IMR-90 (cell line): ENCODE measurements around the gene LTC4S. TPM values are rescaled to one million over a fixed set of nuclear protein-coding genes. Genes with fewer than 3 reads are reported as not detected.

Experiments
- ATAC-seq: fragments of 200-7000 bp; cut with Tn5 transposase; 2 replicates; pipeline ENCODE4 v1.9.1; 2020; ENCODE audit warnings: low read depth, mild to moderate bottlenecking, moderate library complexity
- BruUV-seq: library from RNA; stranded (reverse); fragments of 400-500 nt; replicated peaks from 2 replicates; lab custom pipeline; 2021; lab: Mats Ljungman, UMichigan
- CTCF ChIA-PET: fragments of 300-600 bp; formaldehyde crosslinking; extraction: SDS; loops from one replicate; lab custom pipeline; 2021; ENCODE audit warnings: antibody characterized with exemption; lab: Yijun Ruan, JAX
- POLR2A ChIA-PET: fragments of 300-600 bp; sonication (Branson Sonifier 250); formaldehyde crosslinking; loops from one replicate; lab custom pipeline; 2022; ENCODE audit warnings: antibody characterized with exemption; ENCODE audit not compliant: unreplicated experiment; lab: Charles Lee
- DNase-seq: peaks from one replicate; pipeline ENCODE4 v3.0.0; 2013
- H2AFZ ChIP-seq: replicated peaks from 2 replicates; pipeline ENCODE3; 2013; ENCODE audit warnings: low read length, mild to moderate bottlenecking; ENCODE audit not compliant: poor library complexity
- H2AK5ac ChIP-seq: 2 replicates; pipeline ENCODE4 v1.6.1; 2013; ENCODE audit warnings: low read depth, low read length, inconsistent platforms
- H2AK9ac ChIP-seq: replicated peaks from 2 replicates; pipeline ENCODE3; 2013; ENCODE audit warnings: mild to moderate bottlenecking, low read depth, low read length, moderate library complexity; ENCODE audit not compliant: poor library complexity
- H2BK120ac ChIP-seq: 2 replicates; pipeline ENCODE4 v1.6.1; 2013; ENCODE audit warnings: low read depth, low read length, inconsistent platforms
- H2BK15ac ChIP-seq: 3 replicates; pipeline ENCODE4 v1.6.1; 2013; ENCODE audit warnings: low read depth, low read length, inconsistent platforms
- H2BK20ac ChIP-seq: 2 replicates; pipeline ENCODE4 v1.6.1; 2013; ENCODE audit warnings: low read depth, mild to moderate bottlenecking, inconsistent platforms, low read length, moderate library complexity
- H2BK5ac ChIP-seq: 2 replicates; pipeline ENCODE4 v1.6.1; 2013; ENCODE audit warnings: mild to moderate bottlenecking, low read depth, low read length, inconsistent platforms; ENCODE audit not compliant: poor library complexity, severe bottlenecking
- H3K14ac ChIP-seq: replicated peaks from 2 replicates; pipeline ENCODE4 v1.6.1; 2013; ENCODE audit warnings: low read depth, low read length, inconsistent platforms
- H3K18ac ChIP-seq: 2 replicates; pipeline ENCODE4 v1.6.1; 2013; ENCODE audit warnings: low read depth, low read length, control low read depth
- H3K23ac ChIP-seq: 2 replicates; pipeline ENCODE4 v1.6.1; 2013; ENCODE audit warnings: low read depth, low read length, inconsistent platforms
- H3K27ac ChIP-seq: 2 replicates; pipeline ENCODE4 v1.5.1; 2013; ENCODE audit warnings: mild to moderate bottlenecking, control low read depth, low read length; ENCODE audit not compliant: insufficient read depth
- H3K27me3 ChIP-seq: 2 replicates; pipeline ENCODE4 v1.6.1; 2013; ENCODE audit warnings: low read length; ENCODE audit not compliant: control insufficient read depth, insufficient read depth
- H3K36me3 ChIP-seq: 2 replicates; pipeline ENCODE4 v1.6.1; 2013; ENCODE audit warnings: low read length, mixed read lengths; ENCODE audit not compliant: control insufficient read depth, insufficient read depth
- H3K4ac ChIP-seq: 2 replicates; pipeline ENCODE4 v1.6.1; 2013; ENCODE audit warnings: low read depth, low read length, inconsistent platforms
- H3K4me1 ChIP-seq: 2 replicates; pipeline ENCODE4 v1.6.1; 2013; ENCODE audit warnings: low read length, mixed read lengths; ENCODE audit not compliant: control insufficient read depth, insufficient read depth
- H3K4me2 ChIP-seq: 2 replicates; pipeline ENCODE4 v1.6.1; 2013; ENCODE audit warnings: low read depth, mild to moderate bottlenecking, control low read depth, low read length, moderate library complexity
- H3K4me3 ChIP-seq: 2 replicates; pipeline ENCODE4 v1.5.1; 2013; ENCODE audit warnings: low read depth, mild to moderate bottlenecking, control low read depth, low read length, moderate library complexity; ENCODE audit not compliant: insufficient read depth
- H3K56ac ChIP-seq: 2 replicates; pipeline ENCODE4 v1.6.1; 2013; ENCODE audit warnings: low read length, inconsistent platforms; ENCODE audit not compliant: insufficient read depth; ENCODE audit errors: extremely low read depth
- H3K79me1 ChIP-seq, 2 experiments: 2 replicates each; pipeline ENCODE4 v1.6.1; 2013; ENCODE audit warnings: low read length in 2 of 2, inconsistent platforms in 1 of 2, low read depth in 1 of 2
- H3K9ac ChIP-seq: 2 replicates; pipeline ENCODE4 v1.6.1; 2013; ENCODE audit warnings: low read depth, low read length, control low read depth
- H3K9me1 ChIP-seq: 2 replicates; pipeline ENCODE4 v1.6.1; 2013; ENCODE audit warnings: low read length, inconsistent platforms; ENCODE audit not compliant: insufficient read depth
- H3K9me3 ChIP-seq: 2 replicates; pipeline ENCODE4 v1.6.1; 2013; ENCODE audit warnings: low read length; ENCODE audit not compliant: control insufficient read depth, insufficient read depth
- H4K20me1 ChIP-seq: 2 replicates; pipeline ENCODE4 v1.6.1; 2013; ENCODE audit warnings: low read length, inconsistent platforms; ENCODE audit not compliant: insufficient read depth
- H4K5ac ChIP-seq: 2 replicates; pipeline ENCODE4 v1.6.1; 2013; ENCODE audit warnings: mild to moderate bottlenecking, low read depth, low read length, control low read depth
- H4K8ac ChIP-seq, 2 experiments: 2 replicates each; pipeline ENCODE4 v1.6.1; 2013; ENCODE audit warnings: low read depth in 2 of 2, low read length in 2 of 2, control low read depth in 1 of 2, inconsistent platforms in 1 of 2
- H4K91ac ChIP-seq: 2 replicates; pipeline ENCODE4 v1.6.1; 2013; ENCODE audit warnings: low read depth, low read length, inconsistent platforms; ENCODE audit not compliant: insufficient read depth
- BHLHE40 ChIP-seq: fragments of 150-350 bp; IDR thresholded peaks from 2 replicates; pipeline ENCODE4 v1.6.1; 2016; ENCODE audit warnings: mild to moderate bottlenecking, low read depth, low read length
- CEBPB ChIP-seq: IDR thresholded peaks from 2 replicates; pipeline ENCODE4 v1.6.1; 2012; ENCODE audit warnings: low read depth, low read length, improper control_type of control experiment
- CHD1 ChIP-seq: IDR thresholded peaks from 2 replicates; pipeline ENCODE4 v1.6.1; 2012; ENCODE audit warnings: low read depth, low read length, improper control_type of control experiment
- FOS ChIP-seq: fragments of 150-350 bp; IDR thresholded peaks from 2 replicates; pipeline ENCODE4 v1.6.1; 2016; ENCODE audit warnings: low read depth, low read length
- MAFK ChIP-seq: IDR thresholded peaks from 2 replicates; pipeline ENCODE4 v1.6.1; 2012; ENCODE audit warnings: low read depth, low read length, improper control_type of control experiment
- MAZ ChIP-seq: IDR thresholded peaks from 2 replicates; pipeline ENCODE4 v1.6.1; 2012; ENCODE audit warnings: low read depth, mild to moderate bottlenecking, low read length, improper control_type of control experiment, moderate library complexity, borderline replicate concordance
- MXI1 ChIP-seq: IDR thresholded peaks from 2 replicates; pipeline ENCODE4 v1.6.1; 2012; ENCODE audit warnings: low read depth, mild to moderate bottlenecking, low read length, moderate library complexity, borderline replicate concordance
- NFE2L2 ChIP-seq: fragments of 150-350 bp; IDR thresholded peaks from 2 replicates; pipeline ENCODE4 v1.6.1; 2016; ENCODE audit warnings: low read depth, mild to moderate bottlenecking, low read length
- POLR2A ChIP-seq: IDR thresholded peaks from 2 replicates; pipeline ENCODE4 v1.6.1; 2012; ENCODE audit warnings: mild to moderate bottlenecking, low read depth, low read length
- RAD21 ChIP-seq: IDR thresholded peaks from 2 replicates; pipeline ENCODE4 v1.6.1; 2012; ENCODE audit warnings: low read length, improper control_type of control experiment
- RCOR1 ChIP-seq: IDR thresholded peaks from 2 replicates; pipeline ENCODE4 v1.6.1; 2012; ENCODE audit warnings: mild to moderate bottlenecking, low read length, improper control_type of control experiment; ENCODE audit not compliant: insufficient replicate concordance
- RFX5 ChIP-seq: IDR thresholded peaks from 2 replicates; pipeline ENCODE4 v1.8.0; 2012; ENCODE audit warnings: low read depth, mild to moderate bottlenecking, low read length, moderate library complexity
- SMC3 ChIP-seq: fragments of 150-350 bp; IDR thresholded peaks from 2 replicates; pipeline ENCODE4 v1.6.1; 2016; ENCODE audit warnings: low read depth, mild to moderate bottlenecking, antibody characterized with exemption, low read length, moderate library complexity
- WGBS, 2 experiments: methylation state at CpG; one replicate each; pipeline versions ENCODE4 v1.1.5 to v1.1.7; 2013; ENCODE audit warnings: missing lambda C conversion rate in 2 of 2; ENCODE audit not compliant: insufficient read length in 1 of 2; ENCODE audit errors: extremely low coverage in 2 of 2; 5-methylcytosine and 5-hydroxymethylcytosine counted together
- dilution Hi-C: fragments of 300-500 bp; cut with HindIII; formaldehyde crosslinking; loops from one replicate; pipeline ENCODE4 v1.14.3; 2018; ENCODE audit warnings: low sequenced_read_pairs; ENCODE audit not compliant: unreplicated experiment
- in situ Hi-C: fragments of 300-500 bp; cut with MboI; formaldehyde crosslinking; loops from 3 replicates; pipeline ENCODE4 v1.14.3; 2019; ENCODE audit warnings: low sequenced_read_pairs, inconsistent platforms, mixed read lengths
- intact Hi-C: fragments of 100-400 bp; cut with micrococcal nuclease; formaldehyde crosslinking; loops from 2 replicates; pipeline ENCODE4 v1.10.0; 2022
- polyA plus RNA-seq, 3 experiments: library from polyadenylated mRNA; depleted of rRNA; stranded (reverse); fragments of >200 nt; gene quantifications; 2 replicates each; pipeline ENCODE4 v1.2.3, GENCODE V29; 2012; ENCODE audit warnings: low replicate concordance in 1 of 3
- total RNA-seq: library from RNA; depleted of rRNA; stranded (reverse); fragments of >200 nt; gene quantifications from 2 replicates; pipeline ENCODE4 v1.2.3, GENCODE V29; 2012
- TF ChIP-seq, protein P1 (sequence below): fragments of 150-350 bp; IDR thresholded peaks from 2 replicates; pipeline ENCODE4 v1.6.1; 2016; ENCODE audit warnings: low read depth, mild to moderate bottlenecking, low read length, moderate library complexity, borderline replicate concordance
- TF ChIP-seq, protein P2 (sequence below): conservative IDR thresholded peaks from 2 replicates; pipeline ENCODE4 v1.5.1; 2012; ENCODE audit warnings: mild to moderate bottlenecking, low read depth, low read length, improper control_type of control experiment
- TF ChIP-seq, protein P3 (sequence below): fragments of 150-350 bp; IDR thresholded peaks from 2 replicates; pipeline ENCODE4 v1.6.1; 2017; ENCODE audit warnings: mild to moderate bottlenecking, antibody characterized with exemption, low read length, low read depth

The LTC4S gene
- total and polyA plus RNA-seq, 2 of the 4 experiments (the other 2 are of a cell fraction): 0.72 TPM; not detected in 1

DNA sequence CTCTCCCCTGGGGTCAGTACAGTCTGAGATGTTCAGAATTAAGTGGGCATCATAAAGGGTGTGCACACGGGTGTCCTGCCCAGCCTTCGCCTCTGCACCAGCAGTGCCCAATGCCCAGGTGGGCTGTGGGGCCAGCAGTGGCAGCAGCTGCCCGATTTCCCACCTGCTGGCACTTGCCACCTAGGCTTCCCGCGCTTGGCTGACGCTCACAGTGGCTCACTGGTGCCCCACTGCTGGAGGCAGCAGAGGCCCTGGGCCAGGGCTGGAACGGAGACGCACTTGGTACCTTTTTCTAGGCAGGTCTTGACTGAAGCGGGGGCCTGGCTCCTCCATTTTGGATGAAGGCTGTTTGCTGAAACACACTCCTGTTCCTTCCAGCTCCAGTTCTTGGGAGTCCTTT is 47.8 kb downstream of the LTC4S start:
- CTCF ChIA-PET: interaction anchor here (0.6 kb wide), 1 partner anchor 1279 kb away, joined by 3 read pairs; no protein-coding TSS in a partner anchor
- no TSS peak for BruUV-seq

More for the DNA sequence above, 47.8 kb downstream of the LTC4S start:
- in situ Hi-C loops (no loop called here), dilution Hi-C loops (no loop called here), intact Hi-C loops (no loop called here)
- Histone ChIP-seq H2AFZ (no peak overlapping the region), H3K56ac (no peak overlapping the region), H2BK120ac (no peak overlapping the region), H2AK9ac (no peak overlapping the region), H2BK15ac (no peak overlapping the region), H3K4me3 (no peak overlapping the region), H3K36me3 (peaks cover 43% of the 10 kb centered on the region), H3K79me1 (peaks cover 0 to 1% of the 10 kb centered on the region in 2 experiments; a peak in 1 of 4 replicates), H3K9ac (no peak overlapping the region), H4K5ac (no peak overlapping the region), H3K14ac (no peak overlapping the region), H4K91ac (no peak overlapping the region), H4K8ac (no peak overlapping the region), H2BK5ac (no peak overlapping the region), H2BK20ac (no peak overlapping the region), H2AK5ac (no peak overlapping the region), H3K18ac (no peak overlapping the region), H3K4me2 (no peak overlapping the region), H3K23ac (no peak overlapping the region), H3K9me3 (peaks cover 10% of the 10 kb centered on the region), H4K20me1 (peaks cover 29% of the 10 kb centered on the region), H3K27ac (no peak overlapping the region), H3K4ac (no peak overlapping the region), H3K27me3 (no peaks in the 10 kb centered on the region), H3K4me1 (no peaks in the 10 kb centered on the region), H3K9me1 (no peaks in the 10 kb centered on the region)
- 100% methylated on average over 1 of the region's 9 CpGs; no CpG with 5 or more reads in 1 of the 2 experiments for WGBS, 2 experiments
- DNase-seq: no peak
- ATAC-seq: no peak
- POLR2A ChIA-PET: interaction anchor here (0.6 kb wide), 1 partner anchor 22 kb away, joined by 3 read pairs; no protein-coding TSS in a partner anchor
- TF ChIP-seq, protein P1, sequence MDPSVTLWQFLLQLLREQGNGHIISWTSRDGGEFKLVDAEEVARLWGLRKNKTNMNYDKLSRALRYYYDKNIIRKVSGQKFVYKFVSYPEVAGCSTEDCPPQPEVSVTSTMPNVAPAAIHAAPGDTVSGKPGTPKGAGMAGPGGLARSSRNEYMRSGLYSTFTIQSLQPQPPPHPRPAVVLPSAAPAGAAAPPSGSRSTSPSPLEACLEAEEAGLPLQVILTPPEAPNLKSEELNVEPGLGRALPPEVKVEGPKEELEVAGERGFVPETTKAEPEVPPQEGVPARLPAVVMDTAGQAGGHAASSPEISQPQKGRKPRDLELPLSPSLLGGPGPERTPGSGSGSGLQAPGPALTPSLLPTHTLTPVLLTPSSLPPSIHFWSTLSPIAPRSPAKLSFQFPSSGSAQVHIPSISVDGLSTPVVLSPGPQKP: no peak
- TF ChIP-seq RCOR1: no peak
- no peak for TF ChIP-seq NFE2L2
- TF ChIP-seq CEBPB: no peak
- no peak for TF ChIP-seq RFX5
- no peak for TF ChIP-seq MXI1
- TF ChIP-seq, protein P2, sequence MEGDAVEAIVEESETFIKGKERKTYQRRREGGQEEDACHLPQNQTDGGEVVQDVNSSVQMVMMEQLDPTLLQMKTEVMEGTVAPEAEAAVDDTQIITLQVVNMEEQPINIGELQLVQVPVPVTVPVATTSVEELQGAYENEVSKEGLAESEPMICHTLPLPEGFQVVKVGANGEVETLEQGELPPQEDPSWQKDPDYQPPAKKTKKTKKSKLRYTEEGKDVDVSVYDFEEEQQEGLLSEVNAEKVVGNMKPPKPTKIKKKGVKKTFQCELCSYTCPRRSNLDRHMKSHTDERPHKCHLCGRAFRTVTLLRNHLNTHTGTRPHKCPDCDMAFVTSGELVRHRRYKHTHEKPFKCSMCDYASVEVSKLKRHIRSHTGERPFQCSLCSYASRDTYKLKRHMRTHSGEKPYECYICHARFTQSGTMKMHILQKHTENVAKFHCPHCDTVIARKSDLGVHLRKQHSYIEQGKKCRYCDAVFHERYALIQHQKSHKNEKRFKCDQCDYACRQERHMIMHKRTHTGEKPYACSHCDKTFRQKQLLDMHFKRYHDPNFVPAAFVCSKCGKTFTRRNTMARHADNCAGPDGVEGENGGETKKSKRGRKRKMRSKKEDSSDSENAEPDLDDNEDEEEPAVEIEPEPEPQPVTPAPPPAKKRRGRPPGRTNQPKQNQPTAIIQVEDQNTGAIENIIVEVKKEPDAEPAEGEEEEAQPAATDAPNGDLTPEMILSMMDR: no peak
- TF ChIP-seq BHLHE40: no peak
- TF ChIP-seq SMC3: no peak
- no peak for TF ChIP-seq RAD21
- TF ChIP-seq, protein P3, sequence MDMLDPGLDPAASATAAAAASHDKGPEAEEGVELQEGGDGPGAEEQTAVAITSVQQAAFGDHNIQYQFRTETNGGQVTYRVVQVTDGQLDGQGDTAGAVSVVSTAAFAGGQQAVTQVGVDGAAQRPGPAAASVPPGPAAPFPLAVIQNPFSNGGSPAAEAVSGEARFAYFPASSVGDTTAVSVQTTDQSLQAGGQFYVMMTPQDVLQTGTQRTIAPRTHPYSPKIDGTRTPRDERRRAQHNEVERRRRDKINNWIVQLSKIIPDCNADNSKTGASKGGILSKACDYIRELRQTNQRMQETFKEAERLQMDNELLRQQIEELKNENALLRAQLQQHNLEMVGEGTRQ: no peak
- TF ChIP-seq CHD1: no peak
- TF ChIP-seq MAFK: no peak
- TF ChIP-seq MAZ: no peak
- TF ChIP-seq FOS: no peak
- TF ChIP-seq POLR2A: no peak
